Ovary (tissue), 3 donors: ENCODE measurements around the gene STK33.

ENCODE experiments used
- EP300 ChIP-seq: sonication (generic); formaldehyde crosslinking; IDR thresholded peaks from one replicate; pipeline ENCODE4 v1.6.1; 2017; ENCODE audit warnings: antibody characterized with exemption
- POLR2A ChIP-seq: fragments of 450-650 bp; IDR thresholded peaks from one replicate; pipeline ENCODE4 v1.6.1; 2017; ENCODE audit warnings: antibody characterized with exemption, mild to moderate bottlenecking, moderate library complexity
- TF ChIP-seq, protein P1 (sequence below), 3 donors: fragments of 450-650 bp in 2 of 3; fragments of 200-600 bp in 1 of 3; IDR thresholded peaks; one replicate each; pipeline versions ENCODE4 v1.5.1 to v1.8.0; 2016 to 2022; ENCODE audit warnings: antibody characterized with exemption in 3 of 3, mild to moderate bottlenecking in 1 of 3
- donor health status: DM: no; HTN: no; CAD: no.

DNA sequence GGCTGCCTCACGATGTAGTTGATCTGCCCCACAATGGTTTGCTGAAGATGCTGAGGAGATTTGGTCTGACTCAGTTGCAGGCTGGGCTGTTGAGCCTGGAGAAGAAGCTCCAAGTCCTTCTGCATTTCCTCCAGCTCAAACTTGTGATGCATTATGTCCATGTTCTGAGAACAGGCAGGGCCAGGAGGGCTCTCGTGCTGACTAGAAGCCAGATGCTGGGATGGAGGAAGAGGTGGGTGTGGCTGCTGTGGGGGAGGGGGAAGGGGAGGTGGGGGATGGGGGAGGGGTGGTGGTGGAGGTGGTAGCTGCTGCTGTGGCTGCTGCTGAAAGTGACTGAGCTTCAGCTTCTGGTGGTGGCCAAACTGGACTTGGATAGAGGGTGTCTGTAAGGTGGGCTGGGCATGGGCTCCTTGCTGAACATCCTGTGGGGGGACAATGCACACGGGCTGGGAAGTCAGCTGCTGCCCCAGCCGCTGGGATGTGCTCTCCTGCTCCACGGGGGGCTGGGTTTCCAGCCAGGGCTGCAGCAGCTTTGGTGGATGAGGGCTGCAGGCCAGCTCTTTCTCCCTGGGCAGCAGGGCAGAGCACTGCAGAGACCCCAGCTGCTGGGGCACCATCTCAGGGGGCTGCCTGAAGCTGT, 46.4 kb upstream of the STK33 start:
- TF ChIP-seq, protein P1, sequence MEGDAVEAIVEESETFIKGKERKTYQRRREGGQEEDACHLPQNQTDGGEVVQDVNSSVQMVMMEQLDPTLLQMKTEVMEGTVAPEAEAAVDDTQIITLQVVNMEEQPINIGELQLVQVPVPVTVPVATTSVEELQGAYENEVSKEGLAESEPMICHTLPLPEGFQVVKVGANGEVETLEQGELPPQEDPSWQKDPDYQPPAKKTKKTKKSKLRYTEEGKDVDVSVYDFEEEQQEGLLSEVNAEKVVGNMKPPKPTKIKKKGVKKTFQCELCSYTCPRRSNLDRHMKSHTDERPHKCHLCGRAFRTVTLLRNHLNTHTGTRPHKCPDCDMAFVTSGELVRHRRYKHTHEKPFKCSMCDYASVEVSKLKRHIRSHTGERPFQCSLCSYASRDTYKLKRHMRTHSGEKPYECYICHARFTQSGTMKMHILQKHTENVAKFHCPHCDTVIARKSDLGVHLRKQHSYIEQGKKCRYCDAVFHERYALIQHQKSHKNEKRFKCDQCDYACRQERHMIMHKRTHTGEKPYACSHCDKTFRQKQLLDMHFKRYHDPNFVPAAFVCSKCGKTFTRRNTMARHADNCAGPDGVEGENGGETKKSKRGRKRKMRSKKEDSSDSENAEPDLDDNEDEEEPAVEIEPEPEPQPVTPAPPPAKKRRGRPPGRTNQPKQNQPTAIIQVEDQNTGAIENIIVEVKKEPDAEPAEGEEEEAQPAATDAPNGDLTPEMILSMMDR (IDR thresholded peaks at IDR 0.05) = no peak
- no peak for TF ChIP-seq POLR2A
- TF ChIP-seq EP300 = no peak
